Loucy (cell line): ENCODE data around the gene THPO.

Experiments used
- H2AFZ ChIP-seq: fragments of 200-600 bp; sonication (generic); 2 replicates; pipeline ENCODE4 v1.6.0; 2016; ENCODE audit warnings: antibody characterized with exemption, mild to moderate bottlenecking, low read length, moderate library complexity
- H3F3A ChIP-seq: fragments of 200-600 bp; 2 replicates; pipeline ENCODE4 v1.6.0; 2016; ENCODE audit warnings: antibody characterized with exemption, low read depth, mild to moderate bottlenecking
- H3K27me3 ChIP-seq: fragments of 200-600 bp; sonication (generic); 2 replicates; pipeline ENCODE4 v1.6.1; 2014; ENCODE audit warnings: low read length, mild to moderate bottlenecking; ENCODE audit not compliant: insufficient read depth, poor library complexity, severe bottlenecking
- H3K36me3 ChIP-seq: fragments of 200-600 bp; sonication (generic); 2 replicates; pipeline ENCODE4 v1.6.1; 2016; ENCODE audit warnings: low read length; ENCODE audit not compliant: insufficient read depth
- H3K4me1 ChIP-seq: fragments of 200-600 bp; sonication (generic); 2 replicates; pipeline ENCODE4 v1.5.1; 2014; ENCODE audit warnings: low read length, mild to moderate bottlenecking; ENCODE audit not compliant: insufficient read depth, poor library complexity, severe bottlenecking
- H3K4me2 ChIP-seq: fragments of 200-600 bp; sonication (generic); 2 replicates; pipeline ENCODE4 v1.6.0; 2014; ENCODE audit warnings: antibody characterized with exemption, low read length, low read depth, mild to moderate bottlenecking; ENCODE audit not compliant: poor library complexity, severe bottlenecking
- H3K4me3 ChIP-seq: fragments of 200-600 bp; sonication (generic); 2 replicates; pipeline ENCODE4 v1.5.1; 2014; ENCODE audit warnings: low read length, mild to moderate bottlenecking, mixed read lengths; ENCODE audit not compliant: poor library complexity, severe bottlenecking
- H3K79me2 ChIP-seq: fragments of 200-600 bp; sonication (generic); 2 replicates; pipeline ENCODE4 v1.6.1; 2014; ENCODE audit warnings: low read length; ENCODE audit not compliant: insufficient read depth
- H3K9ac ChIP-seq: fragments of 200-600 bp; sonication (generic); 2 replicates; pipeline ENCODE4 v1.6.0; 2014; ENCODE audit warnings: mild to moderate bottlenecking, low read depth, low read length, moderate library complexity; ENCODE audit not compliant: poor library complexity, severe bottlenecking
- H3K9me2 ChIP-seq: fragments of 200-600 bp; sonication (generic); replicated peaks from 2 replicates; pipeline ENCODE4 v1.6.1; 2016; ENCODE audit warnings: low read depth, low read length, mixed read lengths
- H3K9me3 ChIP-seq: fragments of 200-600 bp; sonication (generic); 2 replicates; pipeline ENCODE4 v1.6.1; 2014; ENCODE audit warnings: mild to moderate bottlenecking, antibody characterized with exemption, low read length, low read depth; ENCODE audit not compliant: insufficient read depth
- H4K20me1 ChIP-seq: fragments of 200-600 bp; sonication (generic); 2 replicates; pipeline ENCODE4 v1.6.0; 2014; ENCODE audit warnings: antibody characterized with exemption, low read length, mild to moderate bottlenecking; ENCODE audit not compliant: insufficient read depth, poor library complexity, severe bottlenecking
- EZH2phosphoT487 ChIP-seq: fragments of 200-600 bp; IDR thresholded peaks from 2 replicates; pipeline ENCODE4 v1.6.1; 2018; ENCODE audit warnings: antibody characterized with exemption, mild to moderate bottlenecking, moderate library complexity, borderline replicate concordance
- TF ChIP-seq, protein P1 (sequence below): fragments of 200-600 bp; sonication (generic); conservative IDR thresholded peaks from 2 replicates; pipeline ENCODE4 v1.5.1; 2014; ENCODE audit warnings: mild to moderate bottlenecking, antibody characterized with exemption, low read length

The THPO gene

DNA sequence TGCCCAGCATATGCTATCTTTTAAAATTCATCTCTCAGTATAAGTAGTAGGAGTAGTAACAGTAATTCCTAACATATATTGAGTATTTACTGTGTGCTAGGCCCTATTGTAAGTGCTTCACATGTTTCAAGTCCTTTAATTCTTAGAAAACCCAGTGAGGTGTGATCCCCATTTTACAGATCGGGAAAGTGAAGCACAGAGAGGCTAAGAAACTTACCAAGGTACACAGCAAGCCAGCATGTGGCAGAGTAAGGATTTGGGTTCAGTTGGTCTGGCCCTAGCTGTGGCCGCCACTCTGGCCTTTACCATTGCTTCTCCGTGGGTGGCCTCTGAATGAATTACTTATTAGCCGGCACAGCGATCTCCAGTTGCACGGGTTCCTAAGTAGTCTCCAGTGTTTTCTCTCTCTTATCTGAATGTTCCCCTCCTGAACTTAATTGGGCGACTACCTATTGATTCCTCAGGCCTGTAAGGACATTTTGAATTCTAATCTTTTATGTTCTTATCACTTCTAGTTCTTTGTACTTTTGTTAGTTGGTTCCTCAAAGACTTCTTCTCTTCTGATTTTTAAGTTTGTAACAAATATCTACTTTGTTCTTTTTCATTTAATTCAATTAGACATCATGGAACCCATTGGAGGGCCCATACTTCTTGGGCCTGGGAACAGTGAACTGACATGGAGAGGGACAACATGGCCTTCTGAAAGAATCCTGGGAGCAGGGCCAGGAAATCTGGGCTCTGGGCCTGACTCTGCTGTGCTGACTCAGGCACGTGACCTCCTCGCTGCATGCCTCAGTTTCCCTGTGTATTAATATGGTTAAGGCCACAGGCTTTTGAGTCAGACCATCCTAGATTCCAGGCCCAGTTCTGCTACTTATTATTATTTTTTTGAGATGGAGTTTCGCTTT lies 28.2 kb downstream of the THPO start:
- H3K4me3 ChIP-seq: no peak overlapping the region
- no peaks in the 10 kb centered on the region for H4K20me1 ChIP-seq
- H3K9me3 ChIP-seq: no peaks in the 10 kb centered on the region
- TF ChIP-seq EZH2phosphoT487: no peak
- TF ChIP-seq, protein P1, sequence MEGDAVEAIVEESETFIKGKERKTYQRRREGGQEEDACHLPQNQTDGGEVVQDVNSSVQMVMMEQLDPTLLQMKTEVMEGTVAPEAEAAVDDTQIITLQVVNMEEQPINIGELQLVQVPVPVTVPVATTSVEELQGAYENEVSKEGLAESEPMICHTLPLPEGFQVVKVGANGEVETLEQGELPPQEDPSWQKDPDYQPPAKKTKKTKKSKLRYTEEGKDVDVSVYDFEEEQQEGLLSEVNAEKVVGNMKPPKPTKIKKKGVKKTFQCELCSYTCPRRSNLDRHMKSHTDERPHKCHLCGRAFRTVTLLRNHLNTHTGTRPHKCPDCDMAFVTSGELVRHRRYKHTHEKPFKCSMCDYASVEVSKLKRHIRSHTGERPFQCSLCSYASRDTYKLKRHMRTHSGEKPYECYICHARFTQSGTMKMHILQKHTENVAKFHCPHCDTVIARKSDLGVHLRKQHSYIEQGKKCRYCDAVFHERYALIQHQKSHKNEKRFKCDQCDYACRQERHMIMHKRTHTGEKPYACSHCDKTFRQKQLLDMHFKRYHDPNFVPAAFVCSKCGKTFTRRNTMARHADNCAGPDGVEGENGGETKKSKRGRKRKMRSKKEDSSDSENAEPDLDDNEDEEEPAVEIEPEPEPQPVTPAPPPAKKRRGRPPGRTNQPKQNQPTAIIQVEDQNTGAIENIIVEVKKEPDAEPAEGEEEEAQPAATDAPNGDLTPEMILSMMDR: no peak
- H3K4me2 ChIP-seq: no peak overlapping the region
- no peak overlapping the region for H2AFZ ChIP-seq
- no peaks in the 10 kb centered on the region for H3K9me2 ChIP-seq
- H3K4me1 ChIP-seq: no peaks in the 10 kb centered on the region
- H3K79me2 ChIP-seq: no peaks in the 10 kb centered on the region
- no peaks in the 10 kb centered on the region for H3F3A ChIP-seq
- no peak overlapping the region for H3K9ac ChIP-seq
- H3K27me3 ChIP-seq: no peaks in the 10 kb centered on the region
- H3K36me3 ChIP-seq: no peaks in the 10 kb centered on the region

DNA sequence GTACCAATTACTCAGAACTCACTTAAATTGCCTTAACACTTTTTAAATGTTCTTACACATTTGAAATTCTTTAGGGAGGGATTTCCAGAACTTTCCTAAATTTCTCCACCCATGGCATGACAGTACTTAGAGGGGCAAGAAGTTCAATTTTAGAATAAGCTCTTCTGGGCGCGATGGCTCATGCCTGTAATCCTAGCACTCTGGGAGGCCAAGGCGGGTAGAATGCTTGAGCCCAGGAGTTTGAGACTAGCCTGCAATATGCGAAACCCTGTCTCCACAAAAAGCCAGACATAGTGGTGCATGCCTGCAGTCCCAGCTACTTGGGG lies 30.0 kb downstream of the THPO start:
- TF ChIP-seq EZH2phosphoT487: no peak
- TF ChIP-seq, protein P1: no peak
- no peaks in the 10 kb centered on the region for H3K79me2 ChIP-seq
- no peak overlapping the region for H2AFZ ChIP-seq
- no peaks in the 10 kb centered on the region for H3K9me3 ChIP-seq
- H3K4me1 ChIP-seq: no peaks in the 10 kb centered on the region
- no peaks in the 10 kb centered on the region for H3F3A ChIP-seq
- H4K20me1 ChIP-seq: no peaks in the 10 kb centered on the region
- H3K9me2 ChIP-seq: no peaks in the 10 kb centered on the region
- H3K27me3 ChIP-seq: no peaks in the 10 kb centered on the region
- no peak overlapping the region for H3K9ac ChIP-seq
- H3K4me3 ChIP-seq: no peak overlapping the region
- H3K4me2 ChIP-seq: no peak overlapping the region
- H3K36me3 ChIP-seq: no peaks in the 10 kb centered on the region

DNA sequence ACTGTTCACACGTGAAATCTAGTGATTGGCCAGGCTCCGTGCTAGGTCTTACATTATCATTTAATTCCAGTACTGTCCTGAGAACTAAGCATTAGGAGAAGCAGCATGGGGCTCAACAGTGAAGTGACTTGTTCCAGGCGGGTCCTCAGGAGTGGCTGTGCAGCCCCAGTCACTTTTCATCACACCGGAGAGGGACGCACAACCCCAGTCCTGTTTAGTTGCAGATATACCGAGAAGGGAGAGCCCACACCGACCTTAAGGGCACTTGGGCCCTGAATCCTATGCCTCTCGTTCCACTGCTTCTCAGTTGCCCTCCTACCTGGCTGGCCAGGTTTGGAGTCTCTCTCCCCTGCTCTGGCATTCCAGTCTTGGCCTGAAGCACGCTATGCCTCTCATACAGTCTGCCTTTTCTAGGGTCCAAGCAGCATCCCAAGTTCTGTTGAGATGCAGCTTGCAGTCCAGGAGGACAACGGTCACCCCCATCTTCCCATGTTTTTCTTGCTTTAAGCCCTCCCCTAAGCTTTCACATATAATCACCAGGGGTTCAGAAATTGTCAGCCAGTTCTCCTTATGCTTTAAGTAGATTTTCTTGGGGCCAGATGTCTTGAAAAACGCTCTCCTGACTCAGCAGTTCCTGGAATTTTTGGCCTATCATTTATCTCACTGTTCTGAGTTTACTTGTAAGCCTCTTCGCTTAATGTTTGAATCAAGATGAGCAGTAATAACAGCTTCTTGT lies 30.5 kb downstream of the THPO start:
- Histone ChIP-seq H3K4me1 (no peaks in the 10 kb centered on the region), H4K20me1 (no peaks in the 10 kb centered on the region), H3K9ac (no peak overlapping the region), H3K9me3 (no peaks in the 10 kb centered on the region), H3K36me3 (no peaks in the 10 kb centered on the region), H3K79me2 (no peaks in the 10 kb centered on the region), H3K27me3 (no peaks in the 10 kb centered on the region), H2AFZ (no peak overlapping the region), H3F3A (no peaks in the 10 kb centered on the region), H3K4me2 (no peak overlapping the region), H3K4me3 (no peak overlapping the region), H3K9me2 (no peaks in the 10 kb centered on the region)
- TF ChIP-seq EZH2phosphoT487: no peak
